HCT116 (cell line): ENCODE results near the gene MRPL39. TPM values are rescaled to one million over a fixed set of nuclear protein-coding genes. Genes with fewer than 3 reads are reported as not detected.

Source experiments
- ATAC-seq: fragments of 200-7000 bp; cut with Tn5 transposase; 2 replicates; pipeline ENCODE4 v1.9.1; 2020; ENCODE audit warnings: mild to moderate bottlenecking, moderate library complexity
- BruUV-seq: library from RNA; stranded (reverse); fragments of 400-500 nt; replicated peaks from 2 replicates; lab custom pipeline; 2021; lab: Mats Ljungman, UMichigan
- CTCF ChIA-PET: fragments of 300-600 bp; sonication (Branson Sonifier 250); formaldehyde crosslinking; loops from one replicate; lab custom pipeline; 2021; ENCODE audit warnings: antibody characterized with exemption; lab: Charles Lee
- POLR2A ChIA-PET: fragments of 300-600, 350-600 bp; sonication (Branson Sonifier 250); formaldehyde crosslinking; loops from one replicate; lab custom pipeline; 2021; ENCODE audit warnings: antibody characterized with exemption; lab: Charles Lee
- RAD21 ChIA-PET, 2 experiments: fragments of 300-600 bp; sonication (Branson Sonifier 250); formaldehyde crosslinking; loops; one replicate each; lab custom pipeline; 2023; ENCODE audit warnings: low total read pairs in 2 of 2; ENCODE audit not compliant: uncharacterized antibody in 2 of 2, unreplicated experiment in 2 of 2, low non-redundant PET in 1 of 2; lab: Charles Lee
- DNase-seq: peaks from one replicate; pipeline ENCODE4 v3.0.0-alpha.2; 2010; ENCODE audit warnings: low read depth, low spot score
- H2AFZ ChIP-seq: fragments of 200-600 bp; shearing (Covaris generic), sonication (generic); 2 replicates; pipeline ENCODE4 v1.6.1; 2017; ENCODE audit warnings: low read depth, mixed run types, mixed read lengths, antibody characterized with exemption, low read length; ENCODE audit not compliant: poor library complexity, severe bottlenecking
- H3K27ac ChIP-seq: 2 replicates; pipeline ENCODE4 v1.5.1; 2012; ENCODE audit warnings: low read depth, low read length
- H3K27me3 ChIP-seq: fragments of 200-600 bp; sonication (generic); 2 replicates; pipeline ENCODE4 v1.6.1; 2016; ENCODE audit warnings: mixed run types, low read length, mixed read lengths; ENCODE audit not compliant: insufficient read depth
- H3K36me3 ChIP-seq, 2 experiments: fragments of 200-500 bp in 1 of 2; fragments of 200-600 bp in 1 of 2; sonication (Bioruptor generic) in 1 of 2; sonication (generic) in 1 of 2; 2 replicates each; pipeline versions ENCODE4 v1.5.1 to v1.6.1; 2014 to 2016; ENCODE audit warnings: low read length in 2 of 2, inconsistent platforms in 1 of 2, mixed read lengths in 1 of 2, mixed run types in 1 of 2; ENCODE audit not compliant: insufficient read depth in 2 of 2, control insufficient read depth in 1 of 2
- H3K4me1 ChIP-seq, 2 experiments: fragments of 200-600 bp in 1 of 2; sonication (generic) in 1 of 2; 2 replicates each; pipeline versions ENCODE4 v1.5.1 to v1.6.1; 2012 to 2017; ENCODE audit warnings: low read length in 2 of 2, inconsistent platforms in 1 of 2, mild to moderate bottlenecking in 1 of 2, mixed read lengths in 1 of 2, mixed run types in 1 of 2, moderate library complexity in 1 of 2; ENCODE audit not compliant: insufficient read depth in 2 of 2, control insufficient read depth in 1 of 2
- H3K4me2 ChIP-seq: fragments of 200-600 bp; sonication (generic); 2 replicates; pipeline ENCODE4 v1.6.1; 2017; ENCODE audit warnings: mixed run types, low read length, mixed read lengths
- H3K4me3 ChIP-seq, 2 experiments: fragments of 200-600 bp in 1 of 2; sonication (generic) in 1 of 2; replicated peaks in 1 of 2; 2 replicates each; pipeline ENCODE4 v1.5.1; 2011 to 2016; ENCODE audit warnings: low read length in 2 of 2, control low read depth in 1 of 2, low read depth in 1 of 2, mild to moderate bottlenecking in 1 of 2, mixed read lengths in 1 of 2, mixed run types in 1 of 2
- H3K79me2 ChIP-seq: fragments of 200-600 bp; sonication (generic); 2 replicates; pipeline ENCODE4 v1.6.1; 2017; ENCODE audit warnings: mild to moderate bottlenecking, mixed run types, low read length, moderate library complexity, mixed read lengths; ENCODE audit not compliant: insufficient read depth
- H3K9ac ChIP-seq: fragments of 200-600 bp; sonication (generic); 2 replicates; pipeline ENCODE4 v1.6.1; 2016; ENCODE audit warnings: low read length, mixed read lengths
- H3K9me2 ChIP-seq: fragments of 200-600 bp; sonication (generic), shearing (Covaris generic); 2 replicates; pipeline ENCODE4 v1.6.1; 2017; ENCODE audit warnings: mixed run types, mild to moderate bottlenecking, moderate library complexity; ENCODE audit not compliant: insufficient read depth
- H3K9me3 ChIP-seq, 2 experiments: fragments of 200-500 bp in 1 of 2; fragments of 200-600 bp in 1 of 2; sonication (Bioruptor generic) in 1 of 2; sonication (generic) in 1 of 2; 2 replicates each; pipeline ENCODE4 v1.6.1; 2014 to 2017; ENCODE audit warnings: low read length in 2 of 2, mixed read lengths in 2 of 2, inconsistent platforms in 1 of 2, low read depth in 1 of 2, mild to moderate bottlenecking in 1 of 2, mixed run types in 1 of 2, moderate library complexity in 1 of 2; ENCODE audit not compliant: control insufficient read depth in 1 of 2, insufficient read depth in 1 of 2
- H4K20me1 ChIP-seq: fragments of 200-600 bp; sonication (generic), shearing (Covaris generic); 2 replicates; pipeline ENCODE4 v1.6.1; 2017; ENCODE audit warnings: mixed run types, mild to moderate bottlenecking, moderate library complexity; ENCODE audit not compliant: insufficient read depth
- CBX3 ChIP-seq: IDR thresholded peaks from 2 replicates; pipeline ENCODE4 v1.6.1; 2012; ENCODE audit warnings: low read depth
- CTCF ChIP-seq, 3 experiments: fragments of 200-600 bp in 1 of 3; sonication (generic) in 1 of 3; IDR thresholded peaks in 2 of 3; conservative IDR thresholded peaks in 1 of 3; 2 replicates each; pipeline ENCODE4 v1.5.1; 2012 to 2017; ENCODE audit warnings: low read depth in 2 of 3, low read length in 2 of 3, antibody characterized with exemption in 1 of 3, borderline replicate concordance in 1 of 3, control low read depth in 1 of 3, mild to moderate bottlenecking in 1 of 3, mixed read lengths in 1 of 3, mixed run types in 1 of 3, moderate library complexity in 1 of 3; ENCODE audit not compliant: insufficient read depth in 1 of 3
- EGR1 ChIP-seq: IDR thresholded peaks from 2 replicates; pipeline ENCODE4 v1.6.1; 2012; ENCODE audit warnings: low read depth
- ELF1 ChIP-seq: IDR thresholded peaks from 2 replicates; pipeline ENCODE4 v1.6.1; 2012; ENCODE audit warnings: low read depth, borderline replicate concordance
- EZH2phosphoT487 ChIP-seq: fragments of 200-600 bp; IDR thresholded peaks from 2 replicates; pipeline ENCODE4 v1.6.1; 2018; ENCODE audit warnings: antibody characterized with exemption, borderline replicate concordance
- POLR2A ChIP-seq: IDR thresholded peaks from 2 replicates; pipeline ENCODE4 v1.7.0; 2011; ENCODE audit warnings: borderline replicate concordance; ENCODE audit not compliant: insufficient read depth, insufficient read length; ENCODE audit errors: extremely low read depth
- RAD21 ChIP-seq: IDR thresholded peaks from 2 replicates; pipeline ENCODE4 v1.6.1; 2012; ENCODE audit warnings: low read depth, mild to moderate bottlenecking
- TCF7L2 ChIP-seq: IDR thresholded peaks from 2 replicates; pipeline ENCODE4 v1.7.0; 2011; ENCODE audit warnings: borderline replicate concordance, inconsistent platforms; ENCODE audit not compliant: insufficient read depth, insufficient read length; ENCODE audit errors: extremely low read depth
- YY1 ChIP-seq: IDR thresholded peaks from 2 replicates; pipeline ENCODE4 v1.6.1; 2011; ENCODE audit warnings: low read length, low read depth, moderate library complexity, mild to moderate bottlenecking; ENCODE audit not compliant: insufficient replicate concordance; ENCODE audit errors: extremely low read depth
- ZFX ChIP-seq: fragments of 450-650 bp; IDR thresholded peaks from 2 replicates; pipeline ENCODE4 v1.6.1; 2017
- ZNF274 ChIP-seq: fragments of 200-500 bp; sonication (Bioruptor generic); IDR thresholded peaks from 2 replicates; pipeline ENCODE4 v1.6.1; 2014; ENCODE audit warnings: mild to moderate bottlenecking, low read depth, low read length, inconsistent platforms
- intact Hi-C: fragments of 100-400 bp; cut with micrococcal nuclease; formaldehyde crosslinking; loops from 2 replicates; pipeline ENCODE4 v1.10.0; 2022
- total RNA-seq: library from RNA; stranded (reverse); gene quantifications from one replicate; pipeline ENCODE4 v1.2.1, GENCODE V29; 2021; ENCODE audit not compliant: unreplicated experiment
- TF ChIP-seq, protein P1 (sequence below): IDR thresholded peaks from 2 replicates; pipeline ENCODE4 v1.6.1; 2011; ENCODE audit warnings: mild to moderate bottlenecking, low read length, moderate library complexity; ENCODE audit not compliant: insufficient replicate concordance; ENCODE audit errors: extremely low read depth
- TF ChIP-seq, protein P2 (sequence below): IDR thresholded peaks from 2 replicates; pipeline ENCODE4 v1.6.1; 2012

The MRPL39 gene
- total RNA-seq, 1 experiment from 2014 or later: 41.1 TPM

GRCh38 chr21:25536752-25537151, 70.5 kb downstream of the MRPL39 start:
- DNase-seq: no peak
- no TSS peak for BruUV-seq
- Histone ChIP-seq H4K20me1 (no peaks in the 10 kb centered on the region), H3K79me2 (no peaks in the 10 kb centered on the region), H3K27ac (no peak overlapping the region), H3K36me3 (no peaks in the 10 kb centered on the region), H3K27me3 (no peaks in the 10 kb centered on the region), H3K4me2 (no peak overlapping the region), H2AFZ (no peak overlapping the region), H3K9me3 (no peaks in the 10 kb centered on the region; a peak in 2 of 4 replicates), H3K4me1 (no peaks in the 10 kb centered on the region), H3K4me3 (no peak overlapping the region), H3K9me2 (no peaks in the 10 kb centered on the region), H3K9ac (no peak overlapping the region)
- TF ChIP-seq, protein P1, sequence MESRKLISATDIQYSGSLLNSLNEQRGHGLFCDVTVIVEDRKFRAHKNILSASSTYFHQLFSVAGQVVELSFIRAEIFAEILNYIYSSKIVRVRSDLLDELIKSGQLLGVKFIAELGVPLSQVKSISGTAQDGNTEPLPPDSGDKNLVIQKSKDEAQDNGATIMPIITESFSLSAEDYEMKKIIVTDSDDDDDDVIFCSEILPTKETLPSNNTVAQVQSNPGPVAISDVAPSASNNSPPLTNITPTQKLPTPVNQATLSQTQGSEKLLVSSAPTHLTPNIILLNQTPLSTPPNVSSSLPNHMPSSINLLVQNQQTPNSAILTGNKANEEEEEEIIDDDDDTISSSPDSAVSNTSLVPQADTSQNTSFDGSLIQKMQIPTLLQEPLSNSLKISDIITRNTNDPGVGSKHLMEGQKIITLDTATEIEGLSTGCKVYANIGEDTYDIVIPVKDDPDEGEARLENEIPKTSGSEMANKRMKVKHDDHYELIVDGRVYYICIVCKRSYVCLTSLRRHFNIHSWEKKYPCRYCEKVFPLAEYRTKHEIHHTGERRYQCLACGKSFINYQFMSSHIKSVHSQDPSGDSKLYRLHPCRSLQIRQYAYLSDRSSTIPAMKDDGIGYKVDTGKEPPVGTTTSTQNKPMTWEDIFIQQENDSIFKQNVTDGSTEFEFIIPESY: no peak
- TF ChIP-seq, protein P2, sequence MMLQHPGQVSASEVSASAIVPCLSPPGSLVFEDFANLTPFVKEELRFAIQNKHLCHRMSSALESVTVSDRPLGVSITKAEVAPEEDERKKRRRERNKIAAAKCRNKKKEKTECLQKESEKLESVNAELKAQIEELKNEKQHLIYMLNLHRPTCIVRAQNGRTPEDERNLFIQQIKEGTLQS: no peak
- TF ChIP-seq RAD21: no peak
- no peak for TF ChIP-seq EGR1
- TF ChIP-seq CTCF (IDR thresholded peaks at IDR 0.05 in 2 of 3, conservative IDR thresholded peaks at IDR 0.05 in 1 of 3; ENCODE audit: borderline replicate concordance in 1 of 3, insufficient read depth in 1 of 3, low read depth in 2 of 3, low read length in 2 of 3): no peak
- no peak for TF ChIP-seq ZFX
- TF ChIP-seq ELF1: no peak
- TF ChIP-seq POLR2A: no peak
- TF ChIP-seq EZH2phosphoT487: no peak
- TF ChIP-seq ZNF274: no peak
- no peak for TF ChIP-seq YY1
- TF ChIP-seq CBX3: no peak
- TF ChIP-seq TCF7L2: no peak
- RAD21 ChIA-PET: no interaction called here
- no peak for ATAC-seq
- POLR2A ChIA-PET: no interaction called here
- CTCF ChIA-PET: no interaction called here
- intact Hi-C loops: no loop called here
